GM12892 (cell line): Measurements from ENCODE around the gene SLC4A5.

Experiments
- POLR2A ChIP-seq: IDR thresholded peaks from 2 replicates; pipeline ENCODE4 v1.6.1; 2011; ENCODE audit warnings: low read depth, low read length, control low read depth
- POLR2AphosphoS5 ChIP-seq: IDR thresholded peaks from 2 replicates; pipeline ENCODE4 v1.6.1; 2011; ENCODE audit warnings: low read depth, low read length, control low read depth
- TAF1 ChIP-seq: IDR thresholded peaks from 2 replicates; pipeline ENCODE4 v1.6.1; 2011; ENCODE audit warnings: low read depth, mild to moderate bottlenecking, control low read depth, low read length, borderline replicate concordance

GRCh38 chr2:74238879-74239278 is 104.3 kb downstream of the SLC4A5 start:
- TF ChIP-seq POLR2AphosphoS5, result no peak
- TF ChIP-seq POLR2A, result no peak
- TF ChIP-seq TAF1, result no peak
